H1 (cell line): ENCODE measurements around the gene PLEKHG2. TPM values are rescaled to one million over a fixed set of nuclear protein-coding genes. Genes with fewer than 3 reads are reported as not detected.

Experiments
- MAX ChIP-seq: IDR thresholded peaks from 2 replicates; pipeline ENCODE4 v1.6.1; 2012; ENCODE audit warnings: inconsistent platforms
- TEAD4 ChIP-seq: IDR thresholded peaks from 2 replicates; pipeline ENCODE4 v1.6.1; 2012; ENCODE audit warnings: low read depth, low read length, inconsistent platforms, mixed read lengths
- polyA plus RNA-seq, 7 experiments: library from polyadenylated mRNA; depleted of rRNA in 3 of 7; stranded (reverse) in 5 of 7; unstranded in 2 of 7; fragments of >200 nt in 5 of 7; fragments of 200-250 nt in 2 of 7; gene quantifications; 1 replicate in 5 of 7; 2 replicates in 1 of 7; 4 replicates in 1 of 7; pipeline versions ENCODE4 v1.2.1 to v1.2.3, GENCODE V29; 2011 to 2013; ENCODE audit warnings: missing spikeins in 2 of 7, mixed read lengths in 2 of 7
- total RNA-seq: library from RNA; stranded (reverse); fragmentation: NEBNext Ultra II Directional; extraction: Animal tissue kit (Norgen Biotek cat#: 25700); gene quantifications from 2 replicates; pipeline ENCODE4 v1.2.1, GENCODE V29; 2021

The PLEKHG2 gene
- total and polyA plus RNA-seq, 2 of the 8 experiments (the other 6 are each of a cell fraction or from before 2014, with no cell fraction given) = 16.9 to 65.7 TPM

GRCh38 chr19:39397360-39398296 is 14.8 kb upstream of the PLEKHG2 start (continued):
- TF ChIP-seq MAX (0 out of 2 replicates have a peak, but pooled peaks have one; percentile 33), TEAD4 (no peak)
